ENCODE results near the gene CFAP210.

DNA sequence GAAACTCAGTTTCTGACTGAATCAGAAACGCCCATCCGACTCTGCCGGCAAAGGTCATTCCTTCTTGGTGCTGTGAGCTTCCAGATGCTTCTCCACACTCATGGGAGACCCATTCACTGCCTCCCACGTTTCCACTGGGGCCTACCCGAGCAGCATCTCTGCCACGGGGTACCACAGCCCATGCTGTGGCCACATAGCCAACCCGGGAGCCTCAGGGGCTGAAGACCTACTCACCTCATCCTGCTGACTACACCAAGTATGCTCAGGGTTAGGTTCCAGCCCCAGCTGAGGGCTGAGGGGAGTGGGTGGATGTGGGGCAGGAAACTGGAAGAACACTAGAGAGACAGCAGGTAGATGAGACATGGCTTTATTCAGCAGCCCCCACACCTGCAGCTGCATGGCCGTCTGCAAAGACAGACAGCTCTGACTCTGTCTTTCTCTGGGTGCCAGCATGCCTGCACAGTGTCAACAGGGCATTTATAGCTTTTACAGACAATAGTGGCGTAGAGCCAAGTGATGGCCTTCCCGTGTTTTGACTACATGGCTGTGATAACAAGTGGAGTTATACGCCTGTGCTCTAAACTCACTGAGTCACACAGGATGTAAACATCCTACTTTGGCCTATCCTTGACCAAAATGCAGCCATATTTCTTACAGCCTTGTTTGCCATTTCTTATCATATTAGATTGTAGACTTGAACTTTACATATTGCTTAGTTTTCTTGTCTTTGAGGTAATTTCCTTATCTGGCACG lies 22.9 kb upstream of the CFAP210 start:
- TF ChIP-seq, protein P1, sequence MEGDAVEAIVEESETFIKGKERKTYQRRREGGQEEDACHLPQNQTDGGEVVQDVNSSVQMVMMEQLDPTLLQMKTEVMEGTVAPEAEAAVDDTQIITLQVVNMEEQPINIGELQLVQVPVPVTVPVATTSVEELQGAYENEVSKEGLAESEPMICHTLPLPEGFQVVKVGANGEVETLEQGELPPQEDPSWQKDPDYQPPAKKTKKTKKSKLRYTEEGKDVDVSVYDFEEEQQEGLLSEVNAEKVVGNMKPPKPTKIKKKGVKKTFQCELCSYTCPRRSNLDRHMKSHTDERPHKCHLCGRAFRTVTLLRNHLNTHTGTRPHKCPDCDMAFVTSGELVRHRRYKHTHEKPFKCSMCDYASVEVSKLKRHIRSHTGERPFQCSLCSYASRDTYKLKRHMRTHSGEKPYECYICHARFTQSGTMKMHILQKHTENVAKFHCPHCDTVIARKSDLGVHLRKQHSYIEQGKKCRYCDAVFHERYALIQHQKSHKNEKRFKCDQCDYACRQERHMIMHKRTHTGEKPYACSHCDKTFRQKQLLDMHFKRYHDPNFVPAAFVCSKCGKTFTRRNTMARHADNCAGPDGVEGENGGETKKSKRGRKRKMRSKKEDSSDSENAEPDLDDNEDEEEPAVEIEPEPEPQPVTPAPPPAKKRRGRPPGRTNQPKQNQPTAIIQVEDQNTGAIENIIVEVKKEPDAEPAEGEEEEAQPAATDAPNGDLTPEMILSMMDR (IDR thresholded peaks at IDR 0.05): no peak
- no peak for TF ChIP-seq HOXB13 (CRISPR knock-in tag; IDR thresholded peaks at IDR 0.05; ENCODE audit: low read depth)
- no peak for TF ChIP-seq CEBPB (IDR thresholded peaks at IDR 0.05)
- no peak for TF ChIP-seq POLR2A (IDR thresholded peaks at IDR 0.05; ENCODE audit: low read length)
- TF ChIP-seq HDAC2 (IDR thresholded peaks at IDR 0.05): no peak
- TF ChIP-seq, protein P2, sequence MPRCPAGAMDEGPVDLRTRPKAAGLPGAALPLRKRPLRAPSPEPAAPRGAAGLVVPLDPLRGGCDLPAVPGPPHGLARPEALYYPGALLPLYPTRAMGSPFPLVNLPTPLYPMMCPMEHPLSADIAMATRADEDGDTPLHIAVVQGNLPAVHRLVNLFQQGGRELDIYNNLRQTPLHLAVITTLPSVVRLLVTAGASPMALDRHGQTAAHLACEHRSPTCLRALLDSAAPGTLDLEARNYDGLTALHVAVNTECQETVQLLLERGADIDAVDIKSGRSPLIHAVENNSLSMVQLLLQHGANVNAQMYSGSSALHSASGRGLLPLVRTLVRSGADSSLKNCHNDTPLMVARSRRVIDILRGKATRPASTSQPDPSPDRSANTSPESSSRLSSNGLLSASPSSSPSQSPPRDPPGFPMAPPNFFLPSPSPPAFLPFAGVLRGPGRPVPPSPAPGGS (IDR thresholded peaks at IDR 0.05): no peak
